ENCODE data around the gene RCOR1.

The RCOR1 gene

DNA sequence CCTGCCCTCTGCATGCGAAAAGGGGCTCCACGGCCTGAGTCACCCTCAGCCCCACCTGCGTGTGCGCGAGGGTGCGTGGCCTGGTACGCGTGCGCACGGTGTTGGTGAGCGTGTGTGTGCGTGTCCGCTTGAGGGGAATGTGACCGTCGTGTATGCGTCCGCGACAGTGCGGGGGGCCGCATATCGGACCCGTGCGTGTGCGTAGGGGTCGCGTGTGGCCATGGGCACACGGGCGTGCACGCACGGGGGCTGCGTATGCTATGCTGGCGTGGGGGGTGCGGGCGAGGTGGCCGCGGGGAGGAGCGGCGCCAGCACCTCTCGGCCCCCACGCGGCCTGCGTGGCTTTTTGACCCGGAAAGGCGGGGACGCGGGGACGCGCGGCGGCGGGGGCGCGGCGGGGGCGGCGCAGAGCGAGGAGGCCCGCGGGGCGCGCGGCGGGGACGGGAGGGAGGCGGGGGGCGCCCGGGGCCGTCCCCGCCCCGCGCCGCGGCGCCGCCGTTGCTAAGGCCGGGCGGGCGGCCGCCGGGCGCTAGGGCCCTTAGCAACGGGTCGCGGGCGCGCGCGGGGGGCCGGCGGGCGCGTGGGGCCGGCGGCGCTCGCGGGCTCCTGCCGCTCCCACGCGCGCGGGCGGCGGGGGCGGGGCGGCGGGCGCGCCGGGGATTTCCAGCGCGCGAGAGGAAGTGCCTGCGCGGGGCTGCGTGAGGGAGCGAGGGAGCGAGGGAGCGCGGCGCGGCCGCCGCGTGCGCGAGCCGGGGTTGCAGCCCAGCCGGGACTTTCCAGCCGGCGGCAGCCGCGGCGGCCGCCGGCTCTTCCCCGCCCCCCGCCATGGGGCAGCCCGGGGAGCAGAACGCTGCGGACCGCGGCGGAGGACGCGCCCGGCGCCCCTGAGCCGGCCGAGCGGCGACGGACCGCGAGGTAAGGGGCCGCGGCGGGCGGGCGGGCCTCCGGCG is 184.6 kb downstream of the RCOR1 start, which contains the start of gene TRAF3:
TRAF3 (plus strand) TSS at position 689 of the 950 bp plus-strand sequence. CDS start 92,753 bp downstream, outside the sequence.
- Histone ChIP-seq H3K36me3 (ENCODE audit: insufficient read depth, low read length) (no peaks in the 10 kb centered on the region), H3K9me2 (ENCODE audit: low read depth, low read length) (no peaks in the 10 kb centered on the region), H3K9ac (ENCODE audit: low read length) (peak within 1 kb of the TSS; percentile 78), H2AFZ (ENCODE audit: low read length) (no peak within 1 kb of the TSS), H3K4me3 (ENCODE audit: low read depth, low read length, poor library complexity, severe bottlenecking) (peak within 1 kb of the TSS; percentile 73), H3K9me3 (ENCODE audit: low read length) (no peaks in the 10 kb centered on the region), H3K79me2 (ENCODE audit: insufficient read depth, low read length) (peaks cover 31% of the 10 kb centered on the region), H3K27me3 (ENCODE audit: insufficient read depth, low read length) (no peaks in the 10 kb centered on the region), H3K27ac (ENCODE audit: low read depth, low read length, poor library complexity, severe bottlenecking) (peak within 1 kb of the TSS; percentile 73), H3K4me1 (ENCODE audit: insufficient read depth, low read length, severe bottlenecking) (peaks cover 48% of the 10 kb centered on the region), H3K4me2 (ENCODE audit: low read length) (peak within 1 kb of the TSS; percentile 78), H4K20me1 (ENCODE audit: insufficient read depth, low read length) (no peaks in the 10 kb centered on the region), H3F3A (ENCODE audit: insufficient read depth, low read length) (no peaks in the 10 kb centered on the region)
- TF ChIP-seq EZH2 (IDR thresholded peaks at IDR 0.05; ENCODE audit: borderline replicate concordance, low read length): no peak
- TF ChIP-seq, protein P1, sequence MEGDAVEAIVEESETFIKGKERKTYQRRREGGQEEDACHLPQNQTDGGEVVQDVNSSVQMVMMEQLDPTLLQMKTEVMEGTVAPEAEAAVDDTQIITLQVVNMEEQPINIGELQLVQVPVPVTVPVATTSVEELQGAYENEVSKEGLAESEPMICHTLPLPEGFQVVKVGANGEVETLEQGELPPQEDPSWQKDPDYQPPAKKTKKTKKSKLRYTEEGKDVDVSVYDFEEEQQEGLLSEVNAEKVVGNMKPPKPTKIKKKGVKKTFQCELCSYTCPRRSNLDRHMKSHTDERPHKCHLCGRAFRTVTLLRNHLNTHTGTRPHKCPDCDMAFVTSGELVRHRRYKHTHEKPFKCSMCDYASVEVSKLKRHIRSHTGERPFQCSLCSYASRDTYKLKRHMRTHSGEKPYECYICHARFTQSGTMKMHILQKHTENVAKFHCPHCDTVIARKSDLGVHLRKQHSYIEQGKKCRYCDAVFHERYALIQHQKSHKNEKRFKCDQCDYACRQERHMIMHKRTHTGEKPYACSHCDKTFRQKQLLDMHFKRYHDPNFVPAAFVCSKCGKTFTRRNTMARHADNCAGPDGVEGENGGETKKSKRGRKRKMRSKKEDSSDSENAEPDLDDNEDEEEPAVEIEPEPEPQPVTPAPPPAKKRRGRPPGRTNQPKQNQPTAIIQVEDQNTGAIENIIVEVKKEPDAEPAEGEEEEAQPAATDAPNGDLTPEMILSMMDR (IDR thresholded peaks at IDR 0.05; ENCODE audit: low read length): no peak

DNA sequence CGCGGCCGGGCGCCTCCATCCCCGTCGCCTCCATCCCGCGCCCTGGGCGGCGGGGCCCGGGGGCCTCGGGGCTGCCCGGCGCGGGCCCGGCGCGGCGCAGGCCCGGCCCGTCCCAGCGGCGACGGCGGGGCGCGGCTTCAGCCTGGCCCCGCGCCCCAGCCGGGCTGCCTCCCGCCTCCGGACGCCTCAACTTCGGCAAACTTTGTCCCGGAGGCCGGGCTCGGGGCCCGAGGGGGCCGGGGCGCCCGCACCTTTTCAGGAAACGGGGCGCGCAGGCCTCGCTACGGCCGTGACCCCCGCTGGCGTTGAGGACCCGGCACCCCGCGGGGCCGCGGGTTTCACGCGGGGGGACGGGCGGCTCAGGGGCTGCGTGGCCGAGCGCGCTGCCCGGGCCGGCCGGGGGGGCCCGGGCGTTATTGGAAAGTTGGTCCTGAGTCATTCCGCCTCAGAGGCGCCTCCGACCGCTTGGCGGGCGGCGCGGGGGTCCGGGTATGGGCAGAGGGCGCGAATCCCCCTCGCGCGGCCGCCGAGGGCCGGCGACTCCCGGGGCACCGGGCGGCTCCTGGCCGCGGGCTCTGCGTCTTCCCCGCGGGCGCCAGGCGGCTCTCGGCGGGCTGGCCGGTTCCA is 185.4 kb downstream of the RCOR1 start:
- Histone ChIP-seq H3K9me3 (ENCODE audit: low read length) (no peaks in the 10 kb centered on the region), H3K36me3 (ENCODE audit: insufficient read depth, low read length) (no peaks in the 10 kb centered on the region), H3K9ac (ENCODE audit: low read length) (peak overlapping the region; percentile 78), H3K27ac (ENCODE audit: low read depth, low read length, poor library complexity, severe bottlenecking) (no peak overlapping the region), H3K9me2 (ENCODE audit: low read depth, low read length) (no peaks in the 10 kb centered on the region), H3K79me2 (ENCODE audit: insufficient read depth, low read length) (peaks cover 36% of the 10 kb centered on the region), H3K27me3 (ENCODE audit: insufficient read depth, low read length) (no peaks in the 10 kb centered on the region), H3K4me3 (ENCODE audit: low read depth, low read length, poor library complexity, severe bottlenecking) (peak overlapping the region; percentile 73), H3K4me2 (ENCODE audit: low read length) (peak overlapping the region; percentile 78), H3F3A (ENCODE audit: insufficient read depth, low read length) (no peaks in the 10 kb centered on the region), H4K20me1 (ENCODE audit: insufficient read depth, low read length) (no peaks in the 10 kb centered on the region), H2AFZ (ENCODE audit: low read length) (no peak overlapping the region), H3K4me1 (ENCODE audit: insufficient read depth, low read length, severe bottlenecking) (peaks cover 48% of the 10 kb centered on the region)
- TF ChIP-seq, protein P1 (IDR thresholded peaks at IDR 0.05; ENCODE audit: low read length): no peak
- TF ChIP-seq EZH2 (IDR thresholded peaks at IDR 0.05; ENCODE audit: borderline replicate concordance, low read length): no peak

DNA sequence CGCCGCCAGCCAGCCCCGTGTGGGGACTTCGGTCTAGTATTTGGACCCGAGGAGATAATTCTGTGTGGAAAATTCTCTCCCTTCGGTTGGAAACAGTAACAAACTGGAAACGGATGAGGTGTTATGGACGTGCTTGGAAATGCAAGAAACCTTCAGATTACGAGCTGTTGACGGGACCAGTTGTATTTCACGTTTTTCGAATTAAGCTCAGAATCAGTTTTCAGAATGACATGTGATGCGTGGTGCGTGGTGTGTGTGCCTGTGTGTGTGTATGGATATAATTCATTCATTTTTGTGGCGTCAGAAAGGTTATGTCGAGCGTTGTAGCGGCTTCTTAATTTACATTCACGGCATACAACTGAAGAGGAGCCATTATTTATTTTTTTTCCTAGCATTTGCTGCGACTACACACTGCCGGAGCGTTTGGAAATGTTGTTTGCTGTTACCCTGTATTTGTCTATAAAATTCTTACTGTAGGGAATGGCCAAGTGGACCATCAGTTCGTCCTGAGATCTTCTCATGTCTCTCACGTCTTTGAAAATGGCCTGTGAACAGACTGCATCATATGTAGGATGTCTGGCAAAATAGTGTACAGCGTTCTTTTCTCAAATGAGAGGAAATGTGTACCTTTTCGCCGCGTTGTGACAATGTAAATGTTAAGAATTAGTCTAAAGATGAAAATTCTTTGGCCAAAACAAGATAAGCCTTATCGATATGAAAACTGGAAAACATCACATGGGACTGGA is 186.1 kb downstream of the RCOR1 start:
- peak overlapping the region; percentile 31 for H3K27ac ChIP-seq (ENCODE audit: low read depth, low read length, poor library complexity, severe bottlenecking)
- H3K4me3 ChIP-seq (ENCODE audit: low read depth, low read length, poor library complexity, severe bottlenecking): peak overlapping the region; percentile 73
- peaks cover 42% of the 10 kb centered on the region for H3K4me1 ChIP-seq (ENCODE audit: insufficient read depth, low read length, severe bottlenecking)
- H3K36me3 ChIP-seq (ENCODE audit: insufficient read depth, low read length): no peaks in the 10 kb centered on the region
- H3K79me2 ChIP-seq (ENCODE audit: insufficient read depth, low read length): peaks cover 43% of the 10 kb centered on the region
- H4K20me1 ChIP-seq (ENCODE audit: insufficient read depth, low read length): no peaks in the 10 kb centered on the region
- no peaks in the 10 kb centered on the region for H3F3A ChIP-seq (ENCODE audit: insufficient read depth, low read length)
- no peak overlapping the region for H2AFZ ChIP-seq (ENCODE audit: low read length)
- H3K27me3 ChIP-seq (ENCODE audit: insufficient read depth, low read length): no peaks in the 10 kb centered on the region
- peak overlapping the region; percentile 78 for H3K4me2 ChIP-seq (ENCODE audit: low read length)
- H3K9me2 ChIP-seq (ENCODE audit: low read depth, low read length): no peaks in the 10 kb centered on the region
- H3K9ac ChIP-seq (ENCODE audit: low read length): peak overlapping the region; percentile 78
- TF ChIP-seq, protein P1 (IDR thresholded peaks at IDR 0.05; ENCODE audit: low read length): no peak
- no peak for TF ChIP-seq EZH2 (IDR thresholded peaks at IDR 0.05; ENCODE audit: borderline replicate concordance, low read length)
- H3K9me3 ChIP-seq (ENCODE audit: low read length): no peaks in the 10 kb centered on the region

Data from OCI-LY1 (cell line).